ENCODE data around the gene C2CD4B.

DNA sequence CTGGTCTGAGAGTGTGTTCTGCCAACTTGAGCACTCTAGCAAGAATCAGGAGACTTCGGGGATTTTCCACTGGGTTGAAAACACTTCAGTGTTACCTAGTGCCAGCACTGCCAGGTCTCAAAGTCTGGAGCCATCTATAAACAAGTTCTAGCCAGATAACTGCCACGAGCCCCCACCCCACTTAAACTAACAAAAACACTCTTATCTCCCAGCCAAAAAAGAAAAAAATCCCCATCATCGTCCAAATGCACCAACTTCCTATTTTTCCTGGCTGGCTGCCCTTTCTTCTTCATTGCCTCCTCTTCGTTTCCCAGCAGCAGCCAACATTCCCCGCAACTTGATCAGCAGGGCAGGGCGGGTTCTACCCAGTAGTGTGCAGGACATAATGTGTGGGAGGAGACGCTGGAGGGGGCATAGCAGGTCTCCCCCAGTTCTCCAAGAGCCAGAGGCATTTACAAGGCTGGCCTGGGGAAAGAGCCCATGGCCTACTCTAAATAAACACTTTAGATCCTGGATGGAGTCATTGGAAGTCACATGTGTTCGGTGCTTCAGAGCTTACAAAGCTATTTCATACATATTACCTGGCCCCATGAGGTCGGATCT lies 29.5 kb downstream of the C2CD4B start:
- no peak for TF ChIP-seq HDGF (IDR thresholded peaks at IDR 0.05; ENCODE audit: borderline replicate concordance)
- no peak for TF ChIP-seq SP1 (IDR thresholded peaks at IDR 0.05)
- no peak for TF ChIP-seq FOXA1 (IDR thresholded peaks at IDR 0.05)
- TF ChIP-seq LEF1 (IDR thresholded peaks at IDR 0.05; ENCODE audit: borderline replicate concordance) = no peak
- TF ChIP-seq, protein P1, sequence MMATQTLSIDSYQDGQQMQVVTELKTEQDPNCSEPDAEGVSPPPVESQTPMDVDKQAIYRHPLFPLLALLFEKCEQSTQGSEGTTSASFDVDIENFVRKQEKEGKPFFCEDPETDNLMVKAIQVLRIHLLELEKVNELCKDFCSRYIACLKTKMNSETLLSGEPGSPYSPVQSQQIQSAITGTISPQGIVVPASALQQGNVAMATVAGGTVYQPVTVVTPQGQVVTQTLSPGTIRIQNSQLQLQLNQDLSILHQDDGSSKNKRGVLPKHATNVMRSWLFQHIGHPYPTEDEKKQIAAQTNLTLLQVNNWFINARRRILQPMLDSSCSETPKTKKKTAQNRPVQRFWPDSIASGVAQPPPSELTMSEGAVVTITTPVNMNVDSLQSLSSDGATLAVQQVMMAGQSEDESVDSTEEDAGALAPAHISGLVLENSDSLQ (IDR thresholded peaks at IDR 0.05) = no peak
- no peak for TF ChIP-seq FOXK2 (IDR thresholded peaks at IDR 0.05)

All from HEK293T (cell line).